Measurements from ENCODE around the gene TBX3. TPM values are rescaled to one million over a fixed set of nuclear protein-coding genes. Genes with fewer than 3 reads are reported as not detected.

Gene TBX3
- total RNA-seq, 2 donors from 2014 or later = 0.10 TPM; not detected in 1

DNA sequence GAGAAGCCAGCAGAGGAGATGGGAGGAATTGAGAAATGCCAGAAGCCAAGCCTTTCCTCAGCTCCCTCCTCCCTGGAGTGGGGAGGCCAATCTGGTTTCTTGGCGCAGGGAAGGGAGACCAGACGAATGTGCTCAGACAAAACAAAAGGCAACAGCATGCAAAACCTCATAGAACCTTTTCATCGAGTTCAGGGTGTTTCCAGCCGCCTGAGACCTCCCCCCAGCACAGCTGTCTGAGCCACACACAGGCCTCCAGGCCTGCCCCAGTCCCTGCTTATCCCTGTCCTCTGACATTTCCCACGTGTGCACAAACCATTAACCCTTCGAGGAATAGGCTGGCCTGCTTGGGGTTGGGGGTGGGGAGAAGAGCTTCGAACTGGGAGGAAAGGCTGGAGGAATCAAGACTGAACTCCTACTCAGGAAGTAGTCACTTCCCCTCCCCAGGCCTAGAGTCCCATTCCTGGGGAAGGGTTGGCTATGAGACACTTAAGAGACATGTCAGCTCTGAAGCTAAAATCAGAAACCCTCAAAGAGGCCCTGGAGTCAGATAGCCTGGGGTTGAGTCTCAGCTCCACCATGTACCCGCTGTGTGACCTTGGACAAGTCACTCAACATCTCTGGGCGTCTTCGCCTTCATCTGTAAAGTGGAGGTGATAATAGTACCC lies 10.7 kb downstream of the TBX3 start:
- Mint-ChIP-seq H3K4me1 (no peaks in the 10 kb centered on the region), H3K27me3 (peaks cover 67% of the 10 kb centered on the region), H3K4me3 (no peak overlapping the region), H3K36me3 (ENCODE audit: low read depth) (no peaks in the 10 kb centered on the region), H3K27ac (no peak overlapping the region)
- ATAC-seq = no peak
- H3K9me3 ChIP-seq (ENCODE audit: control insufficient read depth, low read length, poor library complexity, severe bottlenecking) = no peaks in the 10 kb centered on the region
- DNase-seq = no peak

DNA sequence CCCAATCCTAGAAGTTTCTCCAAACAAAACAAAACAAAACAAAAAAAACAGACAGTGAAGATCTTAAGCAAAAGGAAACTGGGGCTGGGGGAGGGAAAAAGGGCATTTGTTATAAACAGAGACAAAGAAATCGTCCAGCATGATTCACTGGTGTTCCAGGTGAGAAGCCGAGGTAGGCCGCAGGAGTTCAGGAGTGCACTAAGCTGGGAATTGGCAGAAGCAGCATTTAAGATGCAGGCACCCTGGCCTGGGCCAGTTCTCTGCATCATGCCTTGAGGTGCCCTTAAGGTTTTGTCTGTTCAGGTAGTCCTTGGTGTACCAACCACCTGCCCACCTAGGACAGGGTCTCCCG lies 11.2 kb downstream of the TBX3 start:
- Mint-ChIP-seq H3K36me3 (ENCODE audit: low read depth) (no peaks in the 10 kb centered on the region), H3K27ac (no peak overlapping the region), H3K4me1 (no peaks in the 10 kb centered on the region), H3K27me3 (peaks cover 68% of the 10 kb centered on the region), H3K4me3 (no peak overlapping the region)
- ATAC-seq = no peak
- H3K9me3 ChIP-seq (ENCODE audit: control insufficient read depth, low read length, poor library complexity, severe bottlenecking) = no peaks in the 10 kb centered on the region
- no peak for DNase-seq

DNA sequence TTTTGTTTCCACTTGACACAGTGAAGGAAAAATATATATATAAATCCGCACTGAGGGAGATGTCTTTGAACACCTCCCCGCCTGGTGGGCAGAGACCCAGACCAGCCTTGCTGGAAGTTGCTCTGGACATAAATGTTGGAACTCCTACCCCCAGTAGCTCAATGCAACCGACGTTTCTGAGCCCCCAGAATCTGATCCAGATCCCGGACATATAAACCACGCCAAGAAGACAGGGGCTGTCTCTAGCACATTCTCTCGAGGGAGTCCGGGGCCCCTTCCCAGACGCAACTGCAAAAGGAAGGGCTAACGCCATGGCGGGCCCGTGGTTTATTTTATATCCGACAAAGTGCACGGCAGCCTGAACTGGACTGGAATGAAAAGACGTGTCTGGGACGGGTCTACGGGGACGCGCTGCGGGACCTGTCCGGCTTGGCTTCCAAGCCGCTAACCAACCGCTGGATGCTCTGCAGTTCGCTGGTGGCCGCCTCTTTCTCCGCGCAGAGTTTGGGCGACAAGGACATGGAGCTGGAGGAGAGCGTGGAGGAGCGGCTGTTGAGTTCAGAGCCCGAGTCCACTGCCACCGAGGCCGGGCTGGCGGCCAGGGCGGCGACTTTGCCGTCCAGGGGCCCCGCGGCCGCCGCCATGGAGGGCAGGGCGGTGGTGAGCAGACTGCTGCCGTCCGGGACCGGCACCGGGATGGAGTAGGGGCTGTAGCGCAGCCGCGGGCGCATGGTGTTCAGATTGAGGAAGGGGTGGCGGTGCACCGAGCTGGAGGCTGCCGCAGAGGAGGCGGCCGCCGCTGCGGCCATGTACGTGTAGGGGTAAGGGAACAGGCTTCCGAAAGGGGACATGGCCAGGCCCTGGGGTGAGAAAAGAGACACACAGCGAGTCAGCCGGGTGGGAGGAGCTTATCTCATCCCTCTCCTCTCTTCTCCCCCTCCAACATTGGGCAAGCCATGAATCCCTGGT lies 12.2 kb downstream of the TBX3 start:
- Mint-ChIP-seq H3K4me1 (no peaks in the 10 kb centered on the region), H3K36me3 (ENCODE audit: low read depth) (no peaks in the 10 kb centered on the region), H3K4me3 (no peak overlapping the region), H3K27me3 (peaks cover 68% of the 10 kb centered on the region), H3K27ac (no peak overlapping the region)
- no peaks in the 10 kb centered on the region for H3K9me3 ChIP-seq (ENCODE audit: control insufficient read depth, low read length, poor library complexity, severe bottlenecking)
- no peak for DNase-seq
- ATAC-seq = no peak

DNA sequence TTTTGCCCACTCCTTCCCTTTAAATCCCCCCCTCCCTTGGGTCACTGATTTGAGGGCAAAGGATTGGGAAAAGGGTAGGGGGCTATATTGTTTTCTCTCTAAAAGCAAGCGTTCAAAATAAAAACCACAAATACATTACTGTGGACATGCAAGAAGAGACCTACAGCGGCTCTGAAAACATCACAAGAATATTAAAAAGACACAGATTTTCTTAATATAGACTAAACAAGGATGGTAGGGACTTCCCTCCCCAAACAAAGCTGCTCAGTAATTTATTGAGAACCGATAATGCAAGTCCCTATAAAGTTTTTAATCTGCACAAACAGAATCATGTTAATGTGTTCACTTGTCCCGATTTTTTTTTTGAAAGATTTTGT lies 12.9 kb downstream of the TBX3 start:
- no peaks in the 10 kb centered on the region for H3K9me3 ChIP-seq (ENCODE audit: control insufficient read depth, low read length, poor library complexity, severe bottlenecking)
- peaks cover 67% of the 10 kb centered on the region for H3K27me3 Mint-ChIP-seq
- no peak overlapping the region for H3K4me3 Mint-ChIP-seq
- DNase-seq (no peak), ATAC-seq (no peak)
- no peaks in the 10 kb centered on the region for H3K4me1 Mint-ChIP-seq
- no peak overlapping the region for H3K27ac Mint-ChIP-seq
- no peaks in the 10 kb centered on the region for H3K36me3 Mint-ChIP-seq (ENCODE audit: low read depth)

DNA sequence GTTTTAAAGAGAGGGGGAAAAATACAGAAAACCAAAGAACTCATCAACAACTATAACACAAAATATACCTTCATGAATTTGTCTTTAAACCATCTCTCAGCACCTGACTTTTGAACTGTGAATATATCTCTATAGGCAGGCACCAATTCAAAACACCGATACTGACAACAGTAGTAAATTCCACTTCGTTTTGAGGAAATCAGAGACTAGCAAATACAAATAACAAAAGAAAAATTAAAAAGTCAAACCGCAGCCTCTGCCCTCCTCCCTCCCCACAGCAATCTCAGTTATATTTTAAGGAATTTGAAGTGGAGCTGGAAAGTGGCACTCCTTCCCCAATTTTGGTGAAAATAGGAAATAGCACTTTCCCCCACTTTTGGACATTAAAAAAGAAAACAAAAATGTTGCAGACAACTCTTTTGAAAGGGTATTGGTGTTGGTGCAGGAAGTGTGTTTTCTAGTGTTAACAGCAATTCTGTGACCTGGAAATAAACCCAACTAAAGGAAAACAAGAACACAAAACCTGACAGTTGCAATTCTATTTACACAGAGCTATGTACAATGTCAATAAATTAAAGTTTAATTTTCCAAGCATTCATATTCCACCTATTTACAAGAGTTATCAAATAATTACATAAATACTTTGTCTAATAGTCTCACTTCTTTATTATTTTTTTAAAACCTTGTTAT lies 13.5 kb downstream of the TBX3 start:
- H3K27ac Mint-ChIP-seq = no peak overlapping the region
- no peaks in the 10 kb centered on the region for H3K4me1 Mint-ChIP-seq
- H3K27me3 Mint-ChIP-seq = peaks cover 67% of the 10 kb centered on the region
- no peak overlapping the region for H3K4me3 Mint-ChIP-seq
- H3K36me3 Mint-ChIP-seq (ENCODE audit: low read depth) = no peaks in the 10 kb centered on the region
- no peak for DNase-seq
- ATAC-seq = no peak
- H3K9me3 ChIP-seq (ENCODE audit: control insufficient read depth, low read length, poor library complexity, severe bottlenecking) = no peaks in the 10 kb centered on the region

DNA sequence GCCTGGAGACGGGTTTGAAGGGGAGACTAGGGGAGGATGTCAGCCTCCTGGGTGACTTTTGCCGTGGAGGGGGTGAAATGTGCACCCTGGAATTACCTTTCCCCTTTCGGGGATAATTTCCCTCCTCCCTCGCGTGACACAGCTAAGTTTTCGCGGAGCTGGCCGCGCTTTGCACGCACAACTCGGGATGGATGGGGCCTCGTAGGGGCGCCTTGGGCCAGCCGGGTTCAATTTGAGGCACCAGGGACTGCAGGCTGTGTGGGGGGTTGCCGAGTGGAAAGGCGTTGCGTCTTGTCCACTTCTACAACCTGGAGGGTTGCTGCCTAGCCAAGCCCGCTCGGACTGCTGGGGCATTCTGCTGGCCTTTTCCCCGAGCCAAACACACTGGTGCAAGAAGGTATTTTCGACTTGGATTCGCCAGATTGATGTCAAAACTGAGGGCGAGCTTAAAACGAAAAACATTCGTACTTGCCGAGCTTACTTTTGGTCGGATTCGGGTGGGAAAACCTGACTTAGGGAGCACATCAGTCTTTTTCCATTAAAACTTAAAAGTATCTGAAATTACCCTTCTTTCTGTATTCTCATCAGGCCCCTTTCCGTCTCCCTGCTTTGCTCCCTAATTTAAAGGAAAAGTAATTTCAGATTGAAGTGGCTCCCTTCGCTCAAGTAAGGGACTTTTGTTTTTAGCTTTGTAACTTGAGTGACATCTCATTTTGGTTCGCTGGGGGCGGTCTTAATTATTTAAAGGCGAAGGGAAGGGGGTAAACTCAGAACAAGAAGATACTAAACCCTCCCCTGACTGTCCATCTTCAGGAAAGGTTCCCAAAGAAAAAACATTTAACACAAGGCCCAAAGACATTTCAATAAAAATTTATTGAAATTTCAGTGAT lies 14.3 kb downstream of the TBX3 start:
- ATAC-seq = no peak
- no peak for DNase-seq
- no peaks in the 10 kb centered on the region for H3K9me3 ChIP-seq (ENCODE audit: control insufficient read depth, low read length, poor library complexity, severe bottlenecking)
- Mint-ChIP-seq H3K4me1 (no peaks in the 10 kb centered on the region), H3K4me3 (no peak overlapping the region), H3K27ac (no peak overlapping the region), H3K36me3 (ENCODE audit: low read depth) (no peaks in the 10 kb centered on the region), H3K27me3 (peaks cover 64% of the 10 kb centered on the region)

DNA sequence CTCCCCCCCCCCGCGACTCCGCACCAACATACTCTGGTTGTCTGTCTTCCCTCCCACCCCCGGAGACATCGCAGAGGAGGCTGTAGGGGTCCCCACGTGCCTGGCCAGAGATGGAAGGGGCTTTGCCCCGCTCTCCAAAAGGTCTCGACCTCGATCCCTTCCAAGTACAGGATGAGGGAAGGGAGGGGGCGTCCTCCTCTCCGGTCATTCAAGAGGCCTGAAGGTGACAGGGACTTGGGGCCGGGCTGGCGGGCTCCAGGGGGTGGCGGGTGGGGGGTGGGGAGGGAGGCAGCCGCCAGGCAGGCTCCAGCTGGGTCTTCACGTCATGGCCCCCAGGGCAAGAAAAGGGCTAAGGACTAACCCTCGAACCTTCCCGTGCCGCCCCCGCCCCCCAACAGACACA lies 15.1 kb downstream of the TBX3 start:
- ATAC-seq (no peak), DNase-seq (no peak)
- H3K4me3 Mint-ChIP-seq = no peak overlapping the region
- H3K9me3 ChIP-seq (ENCODE audit: control insufficient read depth, low read length, poor library complexity, severe bottlenecking) = no peaks in the 10 kb centered on the region
- H3K4me1 Mint-ChIP-seq = no peaks in the 10 kb centered on the region
- H3K27ac Mint-ChIP-seq = no peak overlapping the region
- H3K36me3 Mint-ChIP-seq (ENCODE audit: low read depth) = no peaks in the 10 kb centered on the region
- H3K27me3 Mint-ChIP-seq = peaks cover 68% of the 10 kb centered on the region

DNA sequence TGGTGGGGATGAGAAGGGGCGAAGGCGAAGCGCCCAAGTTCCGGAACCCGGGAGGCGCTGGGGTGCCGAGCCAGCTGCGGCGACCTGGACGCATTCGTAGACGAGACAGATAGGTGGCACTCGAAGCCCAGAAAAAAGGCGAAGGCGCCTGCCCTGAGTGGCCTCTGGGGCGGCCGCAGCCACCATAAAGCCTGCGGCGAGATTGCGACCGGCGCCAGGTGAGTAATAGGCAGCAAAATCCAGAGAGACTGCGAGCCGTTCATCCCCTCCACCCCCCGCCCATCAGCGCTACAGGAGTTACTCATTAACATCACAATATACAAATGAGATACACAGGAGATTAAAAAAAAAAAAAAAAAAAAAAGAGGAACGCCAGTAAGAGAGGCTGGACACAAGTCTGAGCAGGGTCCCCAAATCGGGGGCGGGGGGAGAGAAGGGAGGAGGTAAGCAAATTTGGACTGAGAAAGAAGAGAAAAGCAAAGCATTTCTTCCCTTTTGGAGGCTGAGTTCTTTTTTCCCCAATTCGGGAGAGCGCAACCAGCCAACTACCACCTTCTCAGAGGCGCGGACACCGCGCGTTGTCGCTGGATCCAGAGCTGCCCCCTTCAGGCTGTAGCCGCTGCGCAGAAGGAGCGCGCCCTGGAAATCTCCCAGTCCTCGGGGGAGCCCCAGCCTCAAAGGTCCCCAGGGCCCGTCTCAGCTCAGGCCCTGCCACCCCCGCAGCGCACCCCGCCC lies 15.7 kb downstream of the TBX3 start:
- no peak for DNase-seq
- no peaks in the 10 kb centered on the region for H3K4me1 Mint-ChIP-seq
- no peak overlapping the region for H3K4me3 Mint-ChIP-seq
- H3K27me3 Mint-ChIP-seq = peaks cover 68% of the 10 kb centered on the region
- no peaks in the 10 kb centered on the region for H3K9me3 ChIP-seq (ENCODE audit: control insufficient read depth, low read length, poor library complexity, severe bottlenecking)
- no peaks in the 10 kb centered on the region for H3K36me3 Mint-ChIP-seq (ENCODE audit: low read depth)
- no peak overlapping the region for H3K27ac Mint-ChIP-seq
- no peak for ATAC-seq

DNA sequence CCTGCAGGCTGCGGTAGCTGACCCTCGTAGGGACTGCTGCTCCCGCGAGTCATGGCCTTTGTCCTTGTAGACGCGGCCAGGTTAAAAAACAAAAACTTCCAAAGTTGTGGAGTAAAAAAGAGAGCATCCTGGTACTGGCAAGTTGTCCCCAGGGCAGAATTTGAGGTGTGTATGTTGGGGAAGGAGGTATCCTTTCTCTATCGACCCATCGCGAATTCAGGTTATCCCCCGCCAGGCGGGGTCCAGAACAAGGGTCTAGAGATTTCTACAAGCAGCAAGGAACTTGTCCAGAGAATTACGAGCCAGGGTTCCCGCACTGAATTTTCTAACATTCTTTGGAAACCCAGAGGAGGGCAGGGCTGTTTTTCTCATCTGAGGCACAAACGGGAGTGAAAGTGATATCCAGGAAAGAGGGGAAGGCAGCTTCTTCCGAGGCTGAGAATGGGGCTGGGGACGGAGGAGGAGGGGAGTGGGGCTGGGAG lies 16.3 kb downstream of the TBX3 start:
- no peak for ATAC-seq
- DNase-seq = no peak
- H3K27ac Mint-ChIP-seq = no peak overlapping the region
- peaks cover 1% of the 10 kb centered on the region for H3K4me1 Mint-ChIP-seq
- H3K36me3 Mint-ChIP-seq (ENCODE audit: low read depth) = no peaks in the 10 kb centered on the region
- H3K9me3 ChIP-seq (ENCODE audit: control insufficient read depth, low read length, poor library complexity, severe bottlenecking) = no peaks in the 10 kb centered on the region
- peak overlapping the region; percentile 64 for H3K4me3 Mint-ChIP-seq
- peaks cover 68% of the 10 kb centered on the region for H3K27me3 Mint-ChIP-seq

DNA sequence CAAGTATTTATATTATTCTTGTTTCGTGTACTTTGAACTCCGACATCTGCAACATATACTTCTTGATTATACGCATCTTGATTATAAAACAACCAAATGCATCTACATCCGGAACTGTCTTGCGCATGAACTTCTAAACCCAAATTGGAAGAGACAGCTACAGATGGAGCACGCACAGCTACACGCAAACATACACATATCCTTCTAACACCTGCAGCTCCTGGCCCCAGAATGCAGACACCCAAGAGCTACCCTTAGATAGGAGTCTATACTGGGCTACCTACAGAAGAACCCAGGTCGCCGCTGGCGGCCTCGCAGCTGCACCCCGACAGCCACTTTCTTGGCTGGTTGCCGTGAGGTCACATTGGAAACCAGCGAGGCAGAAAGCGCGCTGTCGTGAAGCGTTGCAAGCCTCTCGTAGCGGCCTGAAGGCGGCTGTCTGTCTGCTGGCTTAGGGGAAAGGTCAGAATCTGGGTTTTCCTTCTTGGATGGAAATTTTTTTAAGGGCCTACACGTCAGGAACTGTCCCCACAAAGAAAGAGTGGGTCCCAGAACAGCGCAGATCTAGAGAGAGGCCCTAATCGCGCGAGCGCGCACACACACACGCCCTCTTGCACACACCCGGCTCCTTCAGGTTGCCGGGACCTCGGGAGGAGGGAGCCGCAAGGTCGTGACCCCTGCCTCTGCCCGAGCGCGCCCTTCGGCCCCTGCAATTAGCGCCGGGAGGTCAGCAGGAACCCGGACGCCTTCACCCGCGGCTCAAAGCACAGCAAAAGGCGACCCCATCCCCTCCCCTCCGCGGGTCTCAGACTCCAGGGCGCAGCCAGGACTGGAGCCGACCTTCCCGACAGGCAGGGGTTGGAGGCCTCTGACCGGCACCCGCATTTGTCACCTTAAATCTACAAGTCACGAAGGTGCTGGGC lies 17.0 kb downstream of the TBX3 start:
- Mint-ChIP-seq H3K27me3 (peaks cover 67% of the 10 kb centered on the region), H3K27ac (no peak overlapping the region), H3K4me3 (no peak overlapping the region), H3K4me1 (peaks cover 3% of the 10 kb centered on the region), H3K36me3 (ENCODE audit: low read depth) (no peaks in the 10 kb centered on the region)
- DNase-seq = no peak
- H3K9me3 ChIP-seq (ENCODE audit: control insufficient read depth, low read length, poor library complexity, severe bottlenecking) = no peaks in the 10 kb centered on the region
- no peak for ATAC-seq

DNA sequence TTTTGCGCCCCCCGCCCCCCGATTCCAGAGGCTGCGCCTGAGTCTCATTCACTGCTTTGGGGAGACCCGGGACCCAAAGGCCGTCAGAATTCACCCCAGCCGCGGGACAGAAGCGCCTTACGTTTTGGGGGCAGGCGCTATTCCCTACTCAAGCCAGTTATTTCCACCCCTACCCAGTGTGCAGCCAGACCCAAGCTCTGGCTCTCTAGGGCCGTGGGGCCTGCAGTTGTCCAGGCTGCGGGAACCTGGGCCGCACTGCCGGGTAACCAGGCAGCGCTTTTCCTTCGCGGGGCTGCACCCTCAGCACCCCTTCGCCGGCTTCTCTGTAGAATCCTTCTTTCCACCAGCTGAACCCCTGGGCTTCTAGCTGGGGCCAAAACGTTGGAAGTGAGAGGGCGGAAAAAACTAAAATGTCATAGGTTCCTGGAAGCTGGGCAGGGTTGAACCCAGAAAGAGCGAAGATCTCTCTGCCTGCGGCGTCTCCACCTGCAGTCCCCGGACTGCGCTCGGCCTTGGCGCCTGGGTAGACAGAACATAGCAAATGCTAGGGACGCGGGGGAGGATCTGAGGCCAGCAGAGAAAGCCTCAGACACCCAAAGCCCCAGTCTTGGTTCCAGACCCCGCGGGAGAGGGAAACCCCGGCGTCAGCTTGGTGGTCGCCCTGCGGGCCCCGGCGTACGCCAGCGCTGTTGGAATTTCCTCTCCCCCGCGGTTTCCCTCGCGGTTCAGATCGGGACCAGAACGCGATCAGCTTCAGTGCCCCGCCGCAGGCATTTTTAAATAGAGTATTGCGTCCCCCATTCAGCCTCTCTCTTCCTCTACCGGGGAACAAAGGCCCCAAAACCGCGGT lies 18.3 kb downstream of the TBX3 start:
- peaks cover 60% of the 10 kb centered on the region for H3K27me3 Mint-ChIP-seq
- H3K4me1 Mint-ChIP-seq = peaks cover 3% of the 10 kb centered on the region
- no peaks in the 10 kb centered on the region for H3K36me3 Mint-ChIP-seq (ENCODE audit: low read depth)
- no peaks in the 10 kb centered on the region for H3K9me3 ChIP-seq (ENCODE audit: control insufficient read depth, low read length, poor library complexity, severe bottlenecking)
- H3K27ac Mint-ChIP-seq = no peak overlapping the region
- no peak for ATAC-seq
- no peak for DNase-seq
- no peak overlapping the region for H3K4me3 Mint-ChIP-seq
